Retina (tissue), 1 donor: ENCODE data around the gene PTCD3.

ENCODE experiments used
- DNase-seq: peaks from one replicate; pipeline ENCODE4 v3.0.0-alpha.2; 2016

The PTCD3 gene

DNA sequence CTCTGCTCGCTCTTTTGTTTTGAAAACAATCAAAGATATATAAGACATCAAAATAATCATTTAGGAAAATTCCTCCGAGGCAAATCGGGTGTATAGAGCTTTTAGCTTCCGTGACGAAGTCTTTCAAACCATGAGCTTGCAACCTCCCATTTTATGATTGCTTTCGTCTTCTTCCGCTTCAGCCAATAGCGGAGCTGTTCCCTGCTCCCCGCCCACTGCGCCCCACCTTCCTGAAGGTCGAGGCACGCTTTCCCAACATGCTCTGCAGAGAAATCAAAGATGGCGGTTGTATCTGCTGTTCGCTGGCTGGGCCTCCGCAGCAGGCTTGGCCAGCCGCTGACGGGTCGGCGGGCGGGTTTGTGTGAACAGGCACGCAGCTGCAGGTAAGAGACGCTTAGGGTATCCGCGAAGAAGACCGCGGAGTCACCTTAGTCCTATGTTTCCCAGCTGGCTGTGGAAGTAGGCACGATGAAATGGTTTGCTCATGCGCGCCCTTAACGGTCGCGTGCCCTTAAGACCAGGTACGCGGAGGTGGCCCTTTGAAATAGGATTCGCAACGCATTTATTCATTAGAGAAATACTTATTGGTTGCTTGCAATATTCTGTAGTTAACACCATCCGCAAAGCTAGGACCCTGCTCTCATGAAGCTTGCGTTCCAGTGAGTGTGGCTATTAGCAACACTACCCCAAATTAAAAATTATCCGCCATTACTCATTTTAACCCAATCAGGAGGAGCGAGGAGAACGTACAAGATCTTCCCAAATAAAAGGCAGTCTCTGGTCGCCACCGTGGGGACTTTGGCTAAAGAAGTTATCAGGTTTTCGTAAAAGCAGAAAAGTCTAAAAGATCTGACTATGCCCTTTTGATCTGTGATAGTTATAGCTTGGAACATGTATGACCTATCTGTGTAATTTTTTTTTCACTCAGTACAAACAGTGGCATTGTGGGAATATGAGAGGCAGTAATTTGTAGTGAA lies at the start of gene PTCD3:
TSS of gene PTCD3 (plus strand) at position 267 of the 977 bp plus-strand sequence. CDS start at position 280, 13 bp downstream.
- DNase-seq: peak; percentile 97

DNA sequence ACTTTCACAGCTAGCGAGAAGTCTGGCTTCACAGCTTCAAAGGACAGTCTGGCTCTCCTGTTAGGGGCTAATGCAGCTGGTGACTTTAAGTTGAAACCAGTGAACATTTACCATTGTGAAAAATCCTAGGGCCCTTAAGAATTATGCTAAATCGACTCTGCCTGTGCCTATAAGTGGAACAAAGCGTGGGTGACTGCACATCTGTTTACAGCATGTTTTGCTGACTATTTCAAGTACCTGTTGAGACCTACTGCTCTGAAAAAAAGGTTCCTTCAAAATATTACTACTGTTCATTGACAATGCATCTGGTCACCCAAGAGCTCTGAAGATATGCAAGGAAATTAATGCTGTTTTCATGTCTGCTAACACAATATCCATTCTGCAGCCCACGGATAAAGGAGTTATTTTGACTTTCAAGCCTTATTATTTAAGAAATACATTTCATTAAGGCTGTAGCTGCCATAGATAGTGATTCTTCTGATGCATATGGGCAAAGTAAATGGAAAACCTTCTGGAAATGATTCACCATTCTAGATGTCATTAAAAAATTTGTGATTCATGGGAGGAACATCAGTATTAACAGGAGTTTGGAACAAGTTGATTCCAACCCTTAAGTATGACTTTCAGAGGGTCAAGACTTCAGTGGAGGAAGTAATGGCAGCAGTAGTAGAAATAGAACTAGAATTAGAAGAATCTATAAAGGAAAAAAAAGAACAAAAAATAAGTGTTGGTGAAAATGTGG lies 49.3 kb upstream of the PTCD3 start:
- DNase-seq: no peak

DNA sequence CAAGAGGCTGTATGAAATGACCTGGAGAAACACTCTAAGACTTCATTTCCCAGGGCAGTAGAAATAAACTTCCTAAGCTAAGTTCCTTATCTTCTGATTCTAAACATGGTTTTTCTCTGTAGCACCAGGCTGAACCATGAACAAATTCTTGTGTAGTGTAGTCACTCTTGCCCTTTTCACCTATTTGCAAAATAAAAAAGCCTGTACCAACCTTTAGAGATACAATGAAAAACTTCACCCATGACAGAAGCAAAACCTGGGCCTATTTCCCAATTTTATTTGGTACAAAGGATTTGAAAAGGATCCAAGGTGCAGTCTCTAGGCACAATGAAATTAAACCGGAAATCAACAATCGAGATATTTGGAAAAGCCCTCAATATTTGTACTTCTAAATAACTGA lies 44.0 kb upstream of the PTCD3 start:
- no peak for DNase-seq

DNA sequence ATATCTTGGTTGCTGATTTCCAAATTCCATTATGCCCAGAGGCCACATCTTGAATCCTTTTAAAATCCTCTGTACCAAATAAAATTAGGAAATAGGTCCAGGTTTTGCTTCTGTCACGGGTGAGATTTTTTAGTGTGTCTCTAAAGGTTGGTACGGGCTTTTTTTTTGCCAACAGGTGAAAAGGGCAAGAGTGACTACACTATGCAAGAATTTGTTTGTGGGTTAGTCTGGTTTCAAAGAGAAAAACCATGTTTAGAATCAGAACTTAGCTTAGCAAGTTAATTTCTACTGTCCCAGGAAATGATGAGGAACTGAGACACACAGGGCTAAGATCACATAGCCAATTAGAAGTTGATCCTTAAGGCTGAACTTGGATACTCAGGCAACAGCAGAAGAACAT lies 42.0 kb upstream of the PTCD3 start:
- no peak for DNase-seq

DNA sequence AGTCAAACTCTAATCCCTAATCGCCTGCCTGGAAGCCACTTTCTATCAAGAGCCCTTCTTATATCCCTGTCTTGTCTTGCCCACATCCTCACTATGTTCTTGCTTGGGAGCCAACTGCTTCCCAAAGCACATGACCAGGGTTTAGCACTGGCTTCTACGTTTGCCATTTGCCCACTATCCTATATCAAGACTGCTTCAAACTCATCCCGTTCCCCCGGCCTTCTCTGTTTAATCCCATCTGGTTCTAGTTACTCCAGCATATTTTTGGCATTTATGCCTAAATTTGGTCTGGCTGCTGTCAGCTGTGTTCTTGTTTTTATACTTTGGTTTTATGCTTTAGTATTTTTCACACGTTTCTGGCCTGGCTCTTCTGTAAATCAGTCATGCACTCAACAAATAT lies 40.5 kb upstream of the PTCD3 start:
- DNase-seq: no peak

DNA sequence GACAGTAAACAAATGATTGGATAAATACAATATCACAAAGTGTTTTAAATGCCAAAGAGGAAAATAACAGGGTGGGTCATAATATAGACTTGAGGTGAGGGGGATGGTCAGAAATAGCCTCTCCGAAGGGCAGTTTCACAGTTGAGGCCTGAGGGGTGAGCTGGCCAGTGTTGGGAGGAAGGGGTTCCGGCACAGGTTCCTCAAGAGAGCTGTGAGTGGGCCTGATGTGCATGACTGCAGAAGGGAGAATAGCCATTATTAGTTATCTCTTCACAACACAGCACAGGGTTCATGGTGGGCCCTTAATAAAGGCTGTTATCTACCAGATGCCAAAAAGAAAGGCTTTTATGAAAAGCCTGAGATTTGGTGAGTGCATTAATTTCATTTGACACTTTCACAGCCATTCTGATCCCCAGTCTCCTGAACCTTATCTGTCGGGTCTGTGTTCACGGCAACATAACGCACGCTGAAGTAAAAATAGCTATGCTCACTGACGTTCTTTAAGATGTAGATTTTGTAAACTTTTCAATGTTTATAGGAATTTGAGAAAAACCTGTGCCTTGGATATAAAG lies 39.9 kb upstream of the PTCD3 start:
- DNase-seq: no peak

GRCh38 chr2:86066915-86067314 lies 39.1 kb upstream of the PTCD3 start:
- no peak for DNase-seq

DNA sequence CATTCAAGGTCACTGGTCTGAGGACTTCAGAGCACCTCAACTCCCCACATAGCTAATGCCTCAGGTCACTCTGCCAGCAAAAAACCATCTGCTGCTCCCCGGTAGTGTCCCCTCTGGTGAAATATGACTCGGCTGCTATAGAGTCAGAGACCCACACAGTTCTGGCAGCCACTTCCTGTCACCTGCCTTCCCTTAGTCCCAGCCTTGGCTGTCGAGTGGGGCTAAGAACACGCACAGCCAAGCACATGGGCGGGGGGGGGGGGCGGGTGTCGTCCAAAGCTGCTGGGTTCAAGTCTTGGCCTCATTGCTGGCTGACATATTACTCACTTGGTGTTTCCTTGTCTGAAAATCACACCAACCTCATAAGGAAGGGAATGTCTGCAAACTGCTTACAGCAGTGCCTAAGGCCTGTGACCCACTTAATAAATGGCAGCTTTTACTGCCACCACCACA lies 37.9 kb upstream of the PTCD3 start:
- no peak for DNase-seq

DNA sequence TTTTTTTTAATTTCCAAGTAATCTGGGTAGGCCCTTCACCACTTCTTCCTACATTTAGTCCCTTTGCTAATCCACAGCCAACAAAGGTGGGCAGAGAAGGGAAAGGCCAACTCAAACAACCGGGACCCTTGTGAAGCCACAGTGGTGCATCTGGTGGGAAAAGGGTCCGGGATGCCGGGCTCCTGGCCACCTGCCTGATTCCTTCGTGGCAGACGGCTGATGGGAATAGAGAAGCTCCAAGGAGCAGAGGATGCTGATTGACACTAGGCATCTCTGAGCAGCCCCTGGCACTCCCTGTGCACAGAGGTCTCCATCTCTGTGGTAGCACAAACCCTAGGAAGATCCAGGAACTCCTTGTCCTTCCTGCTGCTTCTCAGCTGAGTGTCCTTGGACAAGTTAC lies 37.4 kb upstream of the PTCD3 start:
- DNase-seq: no peak

- no peak for DNase-seq
Measured at GRCh38 chr2:86069091-86069685, 36.8 kb upstream of the PTCD3 start.

DNA sequence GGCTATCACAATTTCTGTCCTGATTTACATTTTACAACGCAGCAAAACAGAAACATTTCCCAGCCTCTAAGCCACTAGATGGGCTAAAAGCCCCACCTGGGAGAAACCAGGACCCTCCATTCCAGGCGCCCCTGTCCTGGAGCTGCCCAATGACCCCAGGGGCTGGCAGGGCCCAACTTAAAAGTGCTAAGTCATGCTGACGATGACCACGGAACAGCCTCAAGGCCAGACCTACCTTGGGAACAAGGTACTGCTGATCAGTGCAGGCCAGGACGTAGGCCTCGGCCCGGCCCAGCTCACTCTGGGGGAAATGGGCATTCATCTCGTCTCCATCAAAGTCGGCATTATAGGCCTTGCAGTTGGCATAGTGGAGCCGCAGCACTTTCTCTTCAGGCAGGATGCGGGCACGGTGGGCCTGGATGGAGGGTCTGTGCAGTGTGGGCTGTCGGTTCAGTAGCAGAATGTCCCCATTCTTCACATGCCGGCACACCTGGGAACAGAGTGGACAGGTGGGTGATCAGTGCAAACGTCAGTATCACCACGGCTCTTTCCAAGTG lies 36.2 kb upstream of the PTCD3 start:
- no peak for DNase-seq

DNA sequence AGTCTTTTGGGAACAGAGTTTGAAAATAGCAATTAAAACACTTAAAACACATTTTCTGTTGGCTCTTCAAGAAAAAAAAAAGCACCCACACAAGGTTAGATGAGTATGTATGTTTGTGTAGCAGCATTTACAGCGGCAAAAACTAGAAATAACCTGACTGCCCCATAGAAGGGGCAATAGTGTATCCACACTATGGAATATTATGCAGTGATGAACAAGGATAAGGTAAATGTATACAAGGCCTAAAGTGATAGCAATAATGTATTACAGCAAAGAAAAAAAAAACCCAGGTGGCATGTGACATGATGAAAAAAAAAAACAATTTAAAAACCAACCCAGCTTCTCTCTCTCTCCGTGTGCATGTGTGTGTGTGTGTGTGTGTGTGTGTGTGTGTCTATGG lies 35.2 kb upstream of the PTCD3 start:
- DNase-seq: no peak

DNA sequence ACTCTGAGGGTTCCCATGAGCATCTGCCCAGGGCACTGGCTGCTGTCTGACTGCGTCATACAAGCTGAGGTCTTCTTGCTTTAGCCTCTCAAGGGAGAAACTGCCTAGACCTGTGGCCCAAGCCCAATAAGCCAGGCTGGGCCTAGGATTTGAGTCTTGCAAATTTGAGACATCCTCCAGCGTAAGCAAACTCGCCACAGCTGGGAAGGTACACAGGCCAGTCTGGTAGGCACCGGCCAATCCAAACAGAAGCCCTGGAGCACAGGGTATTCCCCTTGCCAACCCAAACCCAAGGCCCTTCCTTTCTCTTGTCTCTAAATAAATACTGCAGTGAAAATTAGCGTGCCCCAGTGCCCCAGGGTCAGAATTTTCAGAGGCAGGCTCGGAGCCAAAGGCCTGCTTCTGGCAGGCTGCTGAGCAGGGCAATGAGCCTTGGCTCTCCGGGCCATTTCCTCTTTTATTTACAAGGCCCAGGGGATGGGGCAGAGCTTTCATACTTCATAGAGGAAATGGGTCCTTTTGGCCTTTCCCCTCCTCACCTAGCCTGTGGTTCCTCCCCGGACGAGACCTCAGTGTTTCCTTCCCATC lies 33.7 kb upstream of the PTCD3 start:
- DNase-seq: no peak

- no peak for DNase-seq
Measured at GRCh38 chr2:86073225-86073624, 32.8 kb upstream of the PTCD3 start.

DNA sequence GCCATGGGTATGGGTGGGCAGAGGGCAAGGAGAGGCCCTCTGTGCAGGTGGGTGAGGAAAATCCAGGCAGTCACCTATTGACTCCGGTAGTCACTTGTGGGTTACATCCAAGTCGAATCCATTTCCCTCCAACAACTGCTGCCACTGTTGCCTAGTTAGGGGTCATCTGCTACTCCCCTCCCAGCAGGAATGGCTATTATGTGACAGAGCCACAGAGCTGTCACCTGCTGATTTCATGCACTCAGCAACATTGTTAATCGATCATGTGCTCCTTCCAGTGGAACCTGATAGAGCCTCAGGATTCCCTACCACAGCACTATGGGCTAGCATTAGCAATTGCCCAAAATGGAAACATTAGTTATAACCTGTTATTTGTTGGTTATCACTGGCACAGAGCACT lies 31.8 kb upstream of the PTCD3 start:
- no peak for DNase-seq

DNA sequence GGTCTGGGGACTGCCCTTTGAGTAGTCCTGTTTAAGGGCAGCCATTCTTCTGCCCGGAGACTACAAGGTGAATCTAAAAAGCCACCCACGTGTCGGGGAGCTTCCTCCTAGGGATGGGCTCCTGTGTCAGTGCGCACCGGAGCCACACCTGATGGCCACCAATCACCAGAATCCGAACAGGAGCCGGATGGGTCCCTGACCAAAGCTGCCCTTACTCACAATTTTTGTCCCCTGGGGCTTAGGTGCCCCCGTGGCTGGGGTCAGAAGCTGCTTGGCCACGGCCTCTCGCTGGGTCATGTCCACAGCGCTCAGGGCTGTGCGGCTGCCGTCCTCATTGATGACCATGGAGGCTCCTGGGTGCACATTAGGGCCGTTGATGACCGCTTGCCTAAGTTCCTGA lies 31.2 kb upstream of the PTCD3 start:
- no peak for DNase-seq

- DNase-seq: no peak
Measured at GRCh38 chr2:86075886-86076285, 30.1 kb upstream of the PTCD3 start.

- no peak for DNase-seq
Measured at GRCh38 chr2:86078774-86079545, 27.1 kb upstream of the PTCD3 start.

- DNase-seq: peak; percentile 58
Measured at GRCh38 chr2:86079981-86080911, 25.8 kb upstream of the PTCD3 start.

- DNase-seq: no peak
Measured at GRCh38 chr2:86081724-86082123, 24.3 kb upstream of the PTCD3 start.
